Loucy (cell line): ENCODE results near the gene STARD13.

ENCODE experiments used
- EZH2phosphoT487 ChIP-seq: fragments of 200-600 bp; IDR thresholded peaks from 2 replicates; pipeline ENCODE4 v1.6.1; 2018; ENCODE audit warnings: antibody characterized with exemption, mild to moderate bottlenecking, moderate library complexity, borderline replicate concordance
- TF ChIP-seq, protein P1 (sequence below): fragments of 200-600 bp; sonication (generic); conservative IDR thresholded peaks from 2 replicates; pipeline ENCODE4 v1.5.1; 2014; ENCODE audit warnings: mild to moderate bottlenecking, antibody characterized with exemption, low read length

DNA sequence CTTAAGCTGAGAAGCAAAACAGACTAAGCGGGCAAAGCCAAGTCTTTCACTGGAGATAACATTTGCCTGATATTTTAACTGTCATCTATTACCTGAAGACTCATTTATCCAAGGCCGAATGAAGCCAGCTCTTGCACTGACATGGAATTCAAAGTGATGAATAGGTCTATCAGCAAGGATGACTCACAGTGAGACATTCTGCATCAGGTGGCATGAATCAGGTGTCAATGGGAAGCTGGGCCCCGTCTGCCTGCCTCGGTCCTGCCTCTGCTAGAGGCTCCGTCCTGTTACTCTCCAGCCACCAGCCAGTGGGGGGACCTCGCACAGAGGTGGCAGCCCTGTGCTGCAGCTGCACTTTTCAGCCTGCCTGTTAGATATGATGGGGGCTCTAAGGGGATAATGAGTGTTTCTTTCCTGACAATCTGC is 23.5 kb downstream of the STARD13 start:
- TF ChIP-seq, protein P1, sequence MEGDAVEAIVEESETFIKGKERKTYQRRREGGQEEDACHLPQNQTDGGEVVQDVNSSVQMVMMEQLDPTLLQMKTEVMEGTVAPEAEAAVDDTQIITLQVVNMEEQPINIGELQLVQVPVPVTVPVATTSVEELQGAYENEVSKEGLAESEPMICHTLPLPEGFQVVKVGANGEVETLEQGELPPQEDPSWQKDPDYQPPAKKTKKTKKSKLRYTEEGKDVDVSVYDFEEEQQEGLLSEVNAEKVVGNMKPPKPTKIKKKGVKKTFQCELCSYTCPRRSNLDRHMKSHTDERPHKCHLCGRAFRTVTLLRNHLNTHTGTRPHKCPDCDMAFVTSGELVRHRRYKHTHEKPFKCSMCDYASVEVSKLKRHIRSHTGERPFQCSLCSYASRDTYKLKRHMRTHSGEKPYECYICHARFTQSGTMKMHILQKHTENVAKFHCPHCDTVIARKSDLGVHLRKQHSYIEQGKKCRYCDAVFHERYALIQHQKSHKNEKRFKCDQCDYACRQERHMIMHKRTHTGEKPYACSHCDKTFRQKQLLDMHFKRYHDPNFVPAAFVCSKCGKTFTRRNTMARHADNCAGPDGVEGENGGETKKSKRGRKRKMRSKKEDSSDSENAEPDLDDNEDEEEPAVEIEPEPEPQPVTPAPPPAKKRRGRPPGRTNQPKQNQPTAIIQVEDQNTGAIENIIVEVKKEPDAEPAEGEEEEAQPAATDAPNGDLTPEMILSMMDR = no peak
- TF ChIP-seq EZH2phosphoT487 = no peak
